ENCODE data around the gene JAGN1. TPM values are rescaled to one million over a fixed set of nuclear protein-coding genes. Genes with fewer than 3 reads are reported as not detected.

JAGN1 gene
- total and polyA plus RNA-seq, 2 donors (not counting 1 experiment from before 2014, with no cell fraction given): 20.3 to 25.7 TPM

DNA sequence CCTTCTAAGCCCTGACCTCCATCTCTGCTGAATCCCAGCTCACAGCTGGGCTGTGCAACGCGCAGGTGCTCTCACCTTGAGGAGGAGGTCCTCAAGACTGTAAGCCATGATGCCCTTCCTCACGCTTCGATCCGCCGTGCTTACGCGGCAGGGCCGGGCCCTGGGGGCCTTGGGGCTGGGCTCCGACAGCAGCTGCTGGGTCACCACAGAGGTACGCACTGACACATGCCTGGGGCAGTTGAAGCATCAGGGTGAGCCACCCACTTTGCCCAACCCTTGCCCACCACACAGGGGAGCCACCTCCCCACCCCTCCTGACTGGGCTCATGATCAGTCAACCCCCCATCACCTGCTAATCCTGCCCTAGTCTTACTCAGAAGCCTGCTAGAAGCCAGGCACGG is 13.4 kb upstream of the JAGN1 start:
- 95% methylated on average over 10 of the region's 12 CpGs for WGBS (ENCODE audit: insufficient coverage)

GRCh38 chr3:9878700-9879099 is 11.7 kb upstream of the JAGN1 start:
- 86% methylated on average over 4 of the region's 5 CpGs for WGBS (ENCODE audit: insufficient coverage)
- DNase-seq: no peak
- no peak for ATAC-seq (ENCODE audit: low read depth)

More for the DNA sequence above, 13.4 kb upstream of the JAGN1 start:
- H3K27ac ChIP-seq (ENCODE audit: low read length in 2 of 2): no peak overlapping the region
- POLR2A ChIA-PET: no interaction called here
- Mint-ChIP-seq H3K9me3 (ENCODE audit: insufficient read depth) (no peaks in the 10 kb centered on the region), H3K27ac (no peak overlapping the region), H3K27me3 (peaks cover 14% of the 10 kb centered on the region), H3K4me1 (no peaks in the 10 kb centered on the region), H3K4me3 (no peak overlapping the region)
- no peaks in the 10 kb centered on the region for H4K20me1 ChIP-seq (ENCODE audit: control insufficient read depth, insufficient read depth, low read length, poor library complexity, severe bottlenecking)
- no peak for ATAC-seq (ENCODE audit: low read depth)
- no peaks in the 10 kb centered on the region for H3K27me3 ChIP-seq (replicated peaks in 1 of 4; ENCODE audit: control extremely low read depth in 1 of 4, control insufficient read depth in 3 of 4, insufficient read depth in 4 of 4, low read length in 3 of 4)
- CTCF ChIA-PET: no interaction called here
- no peaks in the 10 kb centered on the region for H3K9me3 ChIP-seq (ENCODE audit: control extremely low read depth in 1 of 3, control insufficient read depth in 2 of 3, insufficient read depth in 1 of 3, low read length in 2 of 3)
- H2AFZ ChIP-seq (ENCODE audit: insufficient read depth, low read depth, low read length, poor library complexity, severe bottlenecking): no peak overlapping the region
- no peaks in the 10 kb centered on the region for H3K79me2 ChIP-seq (ENCODE audit: control insufficient read depth, insufficient read depth, low read length)
- no peaks in the 10 kb centered on the region for H3K4me1 ChIP-seq (ENCODE audit: control insufficient read depth in 2 of 2, insufficient read depth in 2 of 2, low read length in 2 of 2)
- H3K9ac ChIP-seq (ENCODE audit: low read length): no peak overlapping the region
- intact Hi-C loops (cut with micrococcal nuclease): no loop called here
- no peak overlapping the region for H3K4me3 ChIP-seq (ENCODE audit: control extremely low read depth in 1 of 5, extremely low read depth in 1 of 5, insufficient read depth in 1 of 5, low read depth in 2 of 5, low read length in 4 of 5)
- H3K4me2 ChIP-seq (replicated peaks; ENCODE audit: low read depth, low read length, poor library complexity, severe bottlenecking): no peak overlapping the region
- no peak for DNase-seq
- H3K36me3 ChIP-seq (replicated peaks in 1 of 2; ENCODE audit: control extremely low read depth in 1 of 2, control insufficient read depth in 1 of 2, extremely low read depth in 1 of 2, insufficient read depth in 2 of 2, low read length in 1 of 2): no peaks in the 10 kb centered on the region
- no peak for TF ChIP-seq EZH2 (IDR thresholded peaks at IDR 0.05; ENCODE audit: borderline replicate concordance, insufficient read depth, low read depth, low read length, poor library complexity, severe bottlenecking)
- TF ChIP-seq, protein P1, sequence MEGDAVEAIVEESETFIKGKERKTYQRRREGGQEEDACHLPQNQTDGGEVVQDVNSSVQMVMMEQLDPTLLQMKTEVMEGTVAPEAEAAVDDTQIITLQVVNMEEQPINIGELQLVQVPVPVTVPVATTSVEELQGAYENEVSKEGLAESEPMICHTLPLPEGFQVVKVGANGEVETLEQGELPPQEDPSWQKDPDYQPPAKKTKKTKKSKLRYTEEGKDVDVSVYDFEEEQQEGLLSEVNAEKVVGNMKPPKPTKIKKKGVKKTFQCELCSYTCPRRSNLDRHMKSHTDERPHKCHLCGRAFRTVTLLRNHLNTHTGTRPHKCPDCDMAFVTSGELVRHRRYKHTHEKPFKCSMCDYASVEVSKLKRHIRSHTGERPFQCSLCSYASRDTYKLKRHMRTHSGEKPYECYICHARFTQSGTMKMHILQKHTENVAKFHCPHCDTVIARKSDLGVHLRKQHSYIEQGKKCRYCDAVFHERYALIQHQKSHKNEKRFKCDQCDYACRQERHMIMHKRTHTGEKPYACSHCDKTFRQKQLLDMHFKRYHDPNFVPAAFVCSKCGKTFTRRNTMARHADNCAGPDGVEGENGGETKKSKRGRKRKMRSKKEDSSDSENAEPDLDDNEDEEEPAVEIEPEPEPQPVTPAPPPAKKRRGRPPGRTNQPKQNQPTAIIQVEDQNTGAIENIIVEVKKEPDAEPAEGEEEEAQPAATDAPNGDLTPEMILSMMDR (IDR thresholded peaks at IDR 0.05): no peak

More at GRCh38 chr3:9878700-9879099, 11.7 kb upstream of the JAGN1 start:
- no peaks in the 10 kb centered on the region for H3K4me1 ChIP-seq (ENCODE audit: control insufficient read depth in 2 of 2, insufficient read depth in 2 of 2, low read length in 2 of 2)
- H3K9me3 ChIP-seq (ENCODE audit: control extremely low read depth in 1 of 3, control insufficient read depth in 2 of 3, insufficient read depth in 1 of 3, low read length in 2 of 3): no peaks in the 10 kb centered on the region
- H2AFZ ChIP-seq (ENCODE audit: insufficient read depth, low read depth, low read length, poor library complexity, severe bottlenecking): no peak overlapping the region
- ChIA-PET POLR2A (no interaction called here), CTCF (no interaction called here)
- Mint-ChIP-seq H3K27me3 (peaks cover 14% of the 10 kb centered on the region), H3K9me3 (ENCODE audit: insufficient read depth) (no peaks in the 10 kb centered on the region), H3K4me1 (no peaks in the 10 kb centered on the region), H3K27ac (no peak overlapping the region), H3K4me3 (no peak overlapping the region)
- H3K4me3 ChIP-seq (ENCODE audit: control extremely low read depth in 1 of 5, extremely low read depth in 1 of 5, insufficient read depth in 1 of 5, low read depth in 2 of 5, low read length in 4 of 5): no peak overlapping the region
- H3K27ac ChIP-seq (ENCODE audit: low read length in 2 of 2): no peak overlapping the region
- no peaks in the 10 kb centered on the region for H3K27me3 ChIP-seq (replicated peaks in 1 of 4; ENCODE audit: control extremely low read depth in 1 of 4, control insufficient read depth in 3 of 4, insufficient read depth in 4 of 4, low read length in 3 of 4)
- TF ChIP-seq, protein P1 (IDR thresholded peaks at IDR 0.05): no peak
- TF ChIP-seq EZH2 (IDR thresholded peaks at IDR 0.05; ENCODE audit: borderline replicate concordance, insufficient read depth, low read depth, low read length, poor library complexity, severe bottlenecking): no peak
- H4K20me1 ChIP-seq (ENCODE audit: control insufficient read depth, insufficient read depth, low read length, poor library complexity, severe bottlenecking): no peaks in the 10 kb centered on the region
- H3K4me2 ChIP-seq (replicated peaks; ENCODE audit: low read depth, low read length, poor library complexity, severe bottlenecking): no peak overlapping the region
- no peaks in the 10 kb centered on the region for H3K36me3 ChIP-seq (replicated peaks in 1 of 2; ENCODE audit: control extremely low read depth in 1 of 2, control insufficient read depth in 1 of 2, extremely low read depth in 1 of 2, insufficient read depth in 2 of 2, low read length in 1 of 2)
- no peak overlapping the region for H3K9ac ChIP-seq (ENCODE audit: low read length)
- intact Hi-C loops (cut with micrococcal nuclease): no loop called here
- H3K79me2 ChIP-seq (ENCODE audit: control insufficient read depth, insufficient read depth, low read length): no peaks in the 10 kb centered on the region

All from B cell (primary cell).